NCI-H2196 treated with DMSO at 0.1 percent for 48 hours (cell line): ENCODE data around the gene SMIM14.
"Not testable (repeated sequence)": the region's sequence is repeated elsewhere in the genome, so short reads cannot be mapped to it uniquely, and the experiment has no call there.

Experiments
- DNase-seq: peaks from one replicate; lab custom pipeline; 2025; ENCODE audit not compliant: unreplicated experiment; lab: John Stamatoyannopoulos, UW

SMIM14 gene

DNA sequence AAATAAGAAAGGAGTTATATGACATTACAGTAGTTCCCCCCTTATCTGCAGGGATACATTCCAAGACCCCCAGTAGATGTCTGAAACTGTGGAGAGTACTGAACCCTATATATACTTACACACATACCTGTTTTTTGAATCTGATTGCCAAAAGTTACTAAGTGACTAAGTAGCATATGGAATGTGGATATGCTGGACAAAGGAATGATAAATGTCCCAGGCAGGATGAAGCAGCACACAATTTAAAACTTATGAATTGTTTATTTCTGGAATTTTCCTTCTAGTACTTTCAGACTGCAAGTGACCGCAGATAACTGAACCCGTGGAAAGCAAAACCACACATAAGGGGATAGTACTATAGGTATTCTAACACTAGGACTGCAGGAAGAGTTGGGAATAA lies 134.1 kb downstream of the SMIM14 start:
- no peak for DNase-seq

DNA sequence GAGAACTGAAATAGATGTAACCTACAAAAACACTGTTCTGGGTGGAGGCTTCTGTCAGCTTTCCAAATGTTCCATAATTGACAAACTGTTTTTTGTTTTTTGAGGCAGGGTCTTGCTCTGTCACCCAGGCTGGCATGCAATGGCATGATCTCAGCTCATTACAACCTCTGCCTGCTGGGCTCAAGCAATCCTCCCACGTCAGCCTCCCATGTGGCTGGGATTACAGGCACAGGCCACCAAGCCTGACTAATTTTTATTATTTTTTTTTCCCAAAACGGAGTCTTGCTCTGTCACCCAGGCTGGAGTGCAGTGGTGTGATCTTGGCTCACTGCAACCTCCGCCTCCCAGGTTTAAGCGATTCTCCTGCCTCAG lies 136.0 kb downstream of the SMIM14 start:
- not testable (repeated sequence) for DNase-seq

DNA sequence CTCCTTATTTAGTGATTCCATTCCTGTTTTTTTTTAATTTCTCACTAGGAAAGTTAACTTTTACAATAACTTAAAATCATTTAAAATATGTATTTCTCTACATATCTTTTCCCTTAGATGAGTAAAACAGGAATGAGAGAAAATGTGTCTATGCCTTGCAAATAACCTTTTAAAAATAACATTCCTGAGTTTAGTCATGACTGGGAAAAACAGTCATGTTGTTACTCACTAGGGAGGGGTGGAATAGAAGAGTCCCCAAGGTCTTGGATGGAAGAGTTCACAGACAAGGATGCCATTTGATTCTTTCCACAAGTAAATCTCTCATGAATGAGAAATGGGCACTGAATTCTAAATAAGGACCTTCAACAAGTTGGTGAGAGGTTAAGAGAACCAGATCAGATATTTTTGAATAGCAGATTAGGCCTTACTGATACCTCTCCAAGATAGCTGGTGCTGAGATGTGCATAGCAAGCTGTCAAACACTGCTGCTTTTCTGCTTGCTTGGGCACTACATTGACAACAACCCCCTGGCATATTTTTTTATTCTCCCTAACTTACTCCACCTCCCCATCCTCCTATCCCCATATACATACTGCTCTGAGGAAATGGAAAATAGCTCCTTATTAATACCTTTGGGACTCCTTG lies 136.5 kb downstream of the SMIM14 start:
- no peak for DNase-seq

DNA sequence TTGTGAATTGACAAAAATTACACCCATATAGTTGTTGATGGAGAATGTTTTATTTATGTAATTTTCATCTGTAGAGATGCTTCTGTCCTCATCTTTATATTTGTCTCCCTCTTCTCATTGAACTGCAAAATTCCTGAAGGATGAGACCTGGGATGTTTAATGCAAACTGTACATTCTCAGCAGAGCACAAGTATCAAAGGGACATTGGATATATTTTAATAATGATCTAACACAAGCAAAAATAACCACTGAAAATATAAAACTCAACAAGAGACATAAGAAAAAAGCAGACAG lies 140.0 kb downstream of the SMIM14 start:
- DNase-seq, result no peak

DNA sequence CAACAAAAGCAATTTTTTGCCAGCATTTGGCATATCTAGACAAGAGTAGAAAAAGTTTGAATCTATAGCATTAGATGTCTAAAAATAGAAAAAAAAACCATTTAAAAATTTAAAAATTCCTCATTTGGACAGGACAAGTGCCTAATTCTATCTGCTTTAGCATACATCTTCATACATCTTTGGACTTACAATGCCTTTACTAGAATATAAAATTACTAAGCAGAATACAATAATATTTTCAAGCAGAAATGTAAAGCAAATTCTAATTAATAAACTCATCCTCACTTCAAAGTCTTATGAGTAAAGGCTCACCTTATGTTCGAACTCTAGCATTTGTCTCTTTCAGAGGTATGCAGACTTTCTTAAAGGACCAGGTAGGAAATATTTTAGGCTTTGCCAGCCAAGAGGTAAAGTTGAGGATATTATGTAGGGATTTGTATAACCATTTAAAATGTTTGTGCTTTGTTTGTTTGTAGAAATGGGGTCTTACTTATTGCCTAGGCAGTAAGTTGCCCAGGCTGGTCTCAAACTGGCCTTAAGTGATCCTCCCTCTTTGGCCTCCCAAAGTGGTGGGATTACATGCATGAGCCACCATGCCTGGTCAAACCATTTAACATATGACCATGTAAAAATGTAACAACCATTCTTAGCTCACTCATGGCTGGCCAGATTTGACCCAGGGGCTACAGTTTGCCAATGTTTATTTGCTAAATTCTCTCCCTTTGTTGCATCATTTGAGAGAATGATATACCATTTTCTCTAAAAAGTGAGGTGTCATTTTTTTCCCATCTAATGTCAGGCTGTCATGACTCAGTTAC lies 140.5 kb downstream of the SMIM14 start:
- no peak for DNase-seq
